ENCODE data around the gene CELF6. TPM values are rescaled to one million over a fixed set of nuclear protein-coding genes. Genes with fewer than 3 reads are reported as not detected.

Gene CELF6
- total and polyA plus RNA-seq, 2 donors (not counting 3 experiments of a cell fraction or from before 2014, with no cell fraction given), result 0.17 TPM; not detected in 1

DNA sequence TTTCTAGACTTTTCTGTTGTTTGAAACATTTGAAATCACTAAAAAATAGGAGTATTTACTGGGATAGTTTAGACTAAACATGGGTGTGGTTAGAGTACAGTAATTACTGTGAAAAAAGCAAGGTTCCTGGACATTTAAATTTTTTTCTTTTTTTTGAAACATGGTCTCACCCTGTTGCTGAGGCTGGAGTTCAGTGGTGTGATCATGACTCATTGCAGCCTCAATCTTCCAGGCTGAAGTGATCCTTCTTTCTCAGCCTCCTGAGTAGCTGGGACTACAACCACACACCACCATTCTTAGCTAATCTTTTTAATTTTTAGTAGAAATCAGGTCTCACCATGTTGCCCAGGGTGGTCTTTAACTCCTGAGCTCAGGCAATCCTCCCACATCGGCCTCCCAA lies 20.4 kb upstream of the CELF6 start:
- Histone ChIP-seq H3K27me3 (ENCODE audit: control insufficient read depth in 2 of 2, insufficient read depth in 2 of 2, low read length in 2 of 2) (no peaks in the 10 kb centered on the region), H3K4me2 (ENCODE audit: insufficient read depth, low read length) (no peak overlapping the region), H3K9me1 (replicated peaks; ENCODE audit: control insufficient read depth, extremely low read depth, insufficient read depth, low read length) (no peaks in the 10 kb centered on the region), H3K27ac (ENCODE audit: insufficient read depth, low read depth, low read length) (peak overlapping the region; percentile 57), H3K9me3 (replicated peaks; ENCODE audit: control insufficient read depth, insufficient read depth, low read length) (no peaks in the 10 kb centered on the region), H3K36me3 (ENCODE audit: control insufficient read depth in 2 of 2, extremely low read depth in 1 of 2, insufficient read depth in 2 of 2, low read length in 2 of 2) (peaks cover 2 to 7% of the 10 kb centered on the region in 2 experiments), H3K79me2 (ENCODE audit: control insufficient read depth, insufficient read depth, low read length) (no peaks in the 10 kb centered on the region), H3K4me3 (replicated peaks in 1 of 3; ENCODE audit: insufficient read depth in 1 of 3, low read depth in 1 of 3, low read length in 3 of 3) (no peak overlapping the region), H4K20me1 (replicated peaks; ENCODE audit: control insufficient read depth, extremely low read depth, insufficient read depth, low read length) (no peaks in the 10 kb centered on the region), H2AFZ (ENCODE audit: low read depth, low read length) (no peak overlapping the region), H3K4me1 (ENCODE audit: control insufficient read depth, extremely low read depth, insufficient read depth, low read length) (peaks cover 7% of the 10 kb centered on the region), H3K9ac (replicated peaks; ENCODE audit: extremely low read depth, insufficient read depth, low read length) (no peak overlapping the region)
- intact Hi-C loops (cut with micrococcal nuclease) (no loop called here), dilution Hi-C loops (cut with MboI; ENCODE audit: extremely low pct_ligation_motif_present, low sequenced_read_pairs) (no loop called here)
- CTCF ChIA-PET, result interaction anchor here (1.0 to 3.9 kb wide), 4 partner anchors 27 to 331 kb away, joined by 3 to 15 read pairs (median 4); no protein-coding TSS in a partner anchor
- TF ChIP-seq EZH2 (IDR thresholded peaks at IDR 0.05; ENCODE audit: borderline replicate concordance, low read depth, low read length, severe bottlenecking) (no peak), POLR2AphosphoS5 (IDR thresholded peaks at IDR 0.05; ENCODE audit: insufficient read depth, low read depth, low read length) (no peak), JUN (IDR thresholded peaks at IDR 0.05; ENCODE audit: borderline replicate concordance, insufficient read depth, insufficient read length, low read depth) (no peak), FOS (IDR thresholded peaks at IDR 0.05; ENCODE audit: borderline replicate concordance, insufficient read depth, low read length) (no peak), MYC (IDR thresholded peaks at IDR 0.05; ENCODE audit: low read depth, low read length) (no peak), POLR2A (IDR thresholded peaks at IDR 0.05; ENCODE audit: low read depth, low read length) (no peak)
- TF ChIP-seq, protein P1, sequence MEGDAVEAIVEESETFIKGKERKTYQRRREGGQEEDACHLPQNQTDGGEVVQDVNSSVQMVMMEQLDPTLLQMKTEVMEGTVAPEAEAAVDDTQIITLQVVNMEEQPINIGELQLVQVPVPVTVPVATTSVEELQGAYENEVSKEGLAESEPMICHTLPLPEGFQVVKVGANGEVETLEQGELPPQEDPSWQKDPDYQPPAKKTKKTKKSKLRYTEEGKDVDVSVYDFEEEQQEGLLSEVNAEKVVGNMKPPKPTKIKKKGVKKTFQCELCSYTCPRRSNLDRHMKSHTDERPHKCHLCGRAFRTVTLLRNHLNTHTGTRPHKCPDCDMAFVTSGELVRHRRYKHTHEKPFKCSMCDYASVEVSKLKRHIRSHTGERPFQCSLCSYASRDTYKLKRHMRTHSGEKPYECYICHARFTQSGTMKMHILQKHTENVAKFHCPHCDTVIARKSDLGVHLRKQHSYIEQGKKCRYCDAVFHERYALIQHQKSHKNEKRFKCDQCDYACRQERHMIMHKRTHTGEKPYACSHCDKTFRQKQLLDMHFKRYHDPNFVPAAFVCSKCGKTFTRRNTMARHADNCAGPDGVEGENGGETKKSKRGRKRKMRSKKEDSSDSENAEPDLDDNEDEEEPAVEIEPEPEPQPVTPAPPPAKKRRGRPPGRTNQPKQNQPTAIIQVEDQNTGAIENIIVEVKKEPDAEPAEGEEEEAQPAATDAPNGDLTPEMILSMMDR (IDR thresholded peaks at IDR 0.05; ENCODE audit: extremely low read depth in 1 of 2, insufficient read depth in 1 of 2, low read depth in 1 of 2, low read length in 2 of 2), result no peak
- TF ChIP-seq, protein P2, sequence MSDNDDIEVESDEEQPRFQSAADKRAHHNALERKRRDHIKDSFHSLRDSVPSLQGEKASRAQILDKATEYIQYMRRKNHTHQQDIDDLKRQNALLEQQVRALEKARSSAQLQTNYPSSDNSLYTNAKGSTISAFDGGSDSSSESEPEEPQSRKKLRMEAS (IDR thresholded peaks at IDR 0.05; ENCODE audit: insufficient read depth, insufficient read length), result no peak
- POLR2A ChIA-PET, result no interaction called here
- no TSS peak for BruUV-seq (replicated peaks)
- FAIRE-seq (no peak), DNase-seq (ENCODE audit: low read depth, low spot score) (no peak)
